ENCODE data around the gene FAHD1. TPM values are rescaled to one million over a fixed set of nuclear protein-coding genes. Genes with fewer than 3 reads are reported as not detected.

The FAHD1 gene
- total and polyA plus RNA-seq, 7 experiments from 2014 or later: 7.8 to 28.6 (median 10.0) TPM

DNA sequence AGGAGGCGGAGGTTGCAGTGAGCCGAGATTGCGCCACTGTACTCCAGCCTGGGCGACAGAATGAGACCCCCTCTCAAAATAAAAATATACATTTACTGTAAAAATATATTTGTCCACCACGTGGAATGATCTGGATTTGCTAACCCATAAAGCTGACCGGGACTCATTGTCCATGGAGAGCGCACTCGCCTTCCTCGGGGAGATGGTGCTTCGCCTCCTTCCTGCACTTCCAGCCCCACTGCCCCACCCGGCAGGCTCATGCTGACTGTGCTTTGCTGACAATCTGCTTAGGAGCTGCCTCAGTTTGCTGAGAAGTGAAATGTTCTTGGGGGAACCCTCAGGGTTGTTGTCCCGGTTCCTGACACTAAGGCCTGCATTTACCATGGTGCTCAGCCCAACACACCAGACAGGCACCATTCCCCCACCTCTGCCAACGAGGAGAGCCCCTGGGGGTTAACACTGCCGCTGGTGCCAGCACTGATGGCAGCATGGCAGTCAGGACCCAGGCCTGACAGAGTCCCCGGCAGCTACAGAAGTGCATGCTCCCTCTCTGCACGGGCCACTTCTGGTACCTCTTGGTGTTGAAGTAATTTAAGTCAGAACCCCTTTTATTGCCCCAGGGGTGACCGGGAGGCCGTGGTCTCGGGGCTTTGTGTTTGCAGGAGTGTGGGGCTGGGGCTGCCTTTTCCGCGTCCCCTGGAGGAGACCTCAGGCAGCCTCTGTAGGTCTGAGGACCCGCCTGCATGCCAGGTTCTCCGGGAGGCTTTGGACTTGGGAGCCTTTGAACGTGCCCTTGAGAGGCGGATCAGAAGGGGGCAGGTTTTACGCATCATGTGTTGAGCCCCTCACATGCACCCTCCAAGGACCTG lies 41.8 kb upstream of the FAHD1 start:
- Histone ChIP-seq H3K9me3 (ENCODE audit: control insufficient read depth in 2 of 3, low read length in 3 of 3) (no peaks in the 10 kb centered on the region), H3K27ac (ENCODE audit: low read depth, low read length) (no peak overlapping the region), H3K27me3 (ENCODE audit: control insufficient read depth in 2 of 2, insufficient read depth in 2 of 2, low read length in 2 of 2) (no peaks in the 10 kb centered on the region), H3K36me3 (ENCODE audit: control insufficient read depth in 2 of 3, insufficient read depth in 3 of 3, low read length in 3 of 3) (peaks cover 0 to 53% (median 4%) of the 10 kb centered on the region in 3 experiments), H3K4me3 (ENCODE audit: low read length) (no peak overlapping the region), H3K4me1 (ENCODE audit: control insufficient read depth in 2 of 2, insufficient read depth in 2 of 2, low read length in 2 of 2) (peaks cover 13 to 28% of the 10 kb centered on the region in 2 donors)
- Mint-ChIP-seq H3K27ac (peak overlapping the region in 5 of 9 donors; percentile 18 to 68 (median 55)), H3K9me3 (no peaks in the 10 kb centered on the region), H3K27me3 (peaks cover 0 to 2% (median 0%) of the 10 kb centered on the region in 5 donors), H3K36me3 (peaks cover 0 to 5% (median 4%) of the 10 kb centered on the region in 5 donors), H3K4me3 (peak overlapping the region in 9 of 10 donors; percentile 31 to 77 (median 73)), H3K4me1 (peaks cover 5 to 45% (median 21%) of the 10 kb centered on the region in 7 donors)
- ATAC-seq (no peak), DNase-seq (no peak)
- ChIA-PET POLR2A (interaction anchor here (0.6 to 1.3 kb wide), 3 partner anchors 11 to 370 kb away, joined by 3 to 5 read pairs (median 4); no protein-coding TSS in a partner anchor), CTCF (no interaction called here)
- intact Hi-C loops (cut with micrococcal nuclease): loop anchor here (10.0 kb wide), 4 partner anchors 360 to 1200 kb away; partner anchors contain the start of genes TRAF7 (in 2 of the 2), UBE2I (in 1 of the 2) and UQCC4 (in 1 of the 2)

- Histone ChIP-seq H3K27ac (ENCODE audit: low read depth, low read length) (no peak overlapping the region), H3K27me3 (ENCODE audit: control insufficient read depth in 2 of 2, insufficient read depth in 2 of 2, low read length in 2 of 2) (no peaks in the 10 kb centered on the region), H3K9me3 (ENCODE audit: control insufficient read depth in 2 of 3, low read length in 3 of 3) (no peaks in the 10 kb centered on the region), H3K4me1 (ENCODE audit: control insufficient read depth in 2 of 2, insufficient read depth in 2 of 2, low read length in 2 of 2) (peaks cover 13 to 26% of the 10 kb centered on the region in 2 donors), H3K4me3 (ENCODE audit: low read length) (no peak overlapping the region), H3K36me3 (ENCODE audit: control insufficient read depth in 2 of 3, insufficient read depth in 3 of 3, low read length in 3 of 3) (peaks cover 0 to 59% (median 4%) of the 10 kb centered on the region in 3 experiments)
- ChIA-PET POLR2A (no interaction called here), CTCF (no interaction called here)
- no peak for ATAC-seq
- Mint-ChIP-seq H3K27me3 (peaks cover 0 to 2% (median 0%) of the 10 kb centered on the region in 5 donors), H3K36me3 (peaks cover 0 to 5% (median 4%) of the 10 kb centered on the region in 5 donors), H3K27ac (peak overlapping the region in 1 of 9 donors; percentile 30), H3K4me1 (peaks cover 5 to 45% (median 21%) of the 10 kb centered on the region in 7 donors), H3K9me3 (no peaks in the 10 kb centered on the region), H3K4me3 (peak overlapping the region in 1 of 10 donors; percentile 65)
- intact Hi-C loops (cut with micrococcal nuclease): loop anchor here (10.0 kb wide), 4 partner anchors 361 to 1201 kb away; partner anchors contain the start of genes TRAF7 (in 2 of the 2), UBE2I (in 1 of the 2) and UQCC4 (in 1 of the 2)
- DNase-seq: no peak
Observed at GRCh38 chr16:1785846-1786170, 41.2 kb upstream of the FAHD1 start.

- intact Hi-C loops (cut with micrococcal nuclease): loop anchor here (10.0 kb wide), 4 partner anchors 362 to 1202 kb away; partner anchors contain the start of genes TRAF7 (in 2 of the 2), UBE2I (in 1 of the 2) and UQCC4 (in 1 of the 2)
- Mint-ChIP-seq H3K9me3 (no peaks in the 10 kb centered on the region), H3K27ac (peak overlapping the region in 2 of 9 donors; percentile 30 to 31), H3K4me3 (peak overlapping the region in 1 of 10 donors; percentile 17), H3K36me3 (peaks cover 0 to 5% (median 4%) of the 10 kb centered on the region in 5 donors), H3K4me1 (peaks cover 5 to 39% (median 17%) of the 10 kb centered on the region in 7 donors), H3K27me3 (peaks cover 0 to 2% (median 0%) of the 10 kb centered on the region in 5 donors)
- Histone ChIP-seq H3K27ac (ENCODE audit: low read depth, low read length) (no peak overlapping the region), H3K9me3 (ENCODE audit: control insufficient read depth in 2 of 3, low read length in 3 of 3) (no peaks in the 10 kb centered on the region), H3K4me1 (ENCODE audit: control insufficient read depth in 2 of 2, insufficient read depth in 2 of 2, low read length in 2 of 2) (peaks cover 7 to 20% of the 10 kb centered on the region in 2 donors), H3K36me3 (ENCODE audit: control insufficient read depth in 2 of 3, insufficient read depth in 3 of 3, low read length in 3 of 3) (peaks cover 0 to 65% (median 4%) of the 10 kb centered on the region in 3 experiments), H3K27me3 (ENCODE audit: control insufficient read depth in 2 of 2, insufficient read depth in 2 of 2, low read length in 2 of 2) (no peaks in the 10 kb centered on the region), H3K4me3 (ENCODE audit: low read length) (no peak overlapping the region)
- no peak for ATAC-seq
- CTCF ChIA-PET: no interaction called here
- peak in 1 of 9 donors; percentile 7 for DNase-seq
- POLR2A ChIA-PET: no interaction called here
Observed at GRCh38 chr16:1786242-1787055, 40.6 kb upstream of the FAHD1 start.

DNA sequence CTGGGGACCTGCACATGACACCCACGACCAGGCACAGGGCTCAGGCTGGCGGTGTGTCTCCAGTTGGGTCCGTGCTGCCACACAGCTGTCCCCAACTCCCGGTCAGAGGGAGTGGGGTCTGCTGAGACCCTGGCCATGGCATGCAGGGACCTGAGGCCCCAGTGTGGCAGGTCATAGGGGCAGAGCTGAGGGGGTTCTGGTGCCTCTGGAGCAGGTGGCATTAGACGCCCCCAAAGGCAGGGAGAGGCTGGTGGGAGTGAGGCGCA lies 40.0 kb upstream of the FAHD1 start:
- Histone ChIP-seq H3K27me3 (ENCODE audit: control insufficient read depth in 2 of 2, insufficient read depth in 2 of 2, low read length in 2 of 2) (no peaks in the 10 kb centered on the region), H3K4me3 (ENCODE audit: low read length) (no peak overlapping the region), H3K9me3 (ENCODE audit: control insufficient read depth in 2 of 3, low read length in 3 of 3) (no peaks in the 10 kb centered on the region), H3K4me1 (ENCODE audit: control insufficient read depth in 2 of 2, insufficient read depth in 2 of 2, low read length in 2 of 2) (peaks cover 5 to 20% of the 10 kb centered on the region in 2 donors), H3K36me3 (ENCODE audit: control insufficient read depth in 2 of 3, insufficient read depth in 3 of 3, low read length in 3 of 3) (peaks cover 0 to 71% (median 4%) of the 10 kb centered on the region in 3 experiments), H3K27ac (ENCODE audit: low read depth, low read length) (no peak overlapping the region)
- Mint-ChIP-seq H3K4me1 (peaks cover 5 to 34% (median 12%) of the 10 kb centered on the region in 7 donors), H3K27ac (peak overlapping the region in 1 of 9 donors; percentile 43), H3K36me3 (peaks cover 0 to 5% (median 4%) of the 10 kb centered on the region in 5 donors), H3K27me3 (peaks cover 0 to 2% (median 0%) of the 10 kb centered on the region in 5 donors), H3K9me3 (no peaks in the 10 kb centered on the region), H3K4me3 (peak overlapping the region in 1 of 10 donors; percentile 17)
- ATAC-seq (no peak), DNase-seq (peak in 1 of 9 donors; percentile 5)
- intact Hi-C loops (cut with micrococcal nuclease): loop anchor here (10.0 kb wide), 4 partner anchors 362 to 1202 kb away; partner anchors contain the start of genes TRAF7 (in 2 of the 2), UBE2I (in 1 of the 2) and UQCC4 (in 1 of the 2)
- POLR2A ChIA-PET: no interaction called here
- CTCF ChIA-PET: no interaction called here

DNA sequence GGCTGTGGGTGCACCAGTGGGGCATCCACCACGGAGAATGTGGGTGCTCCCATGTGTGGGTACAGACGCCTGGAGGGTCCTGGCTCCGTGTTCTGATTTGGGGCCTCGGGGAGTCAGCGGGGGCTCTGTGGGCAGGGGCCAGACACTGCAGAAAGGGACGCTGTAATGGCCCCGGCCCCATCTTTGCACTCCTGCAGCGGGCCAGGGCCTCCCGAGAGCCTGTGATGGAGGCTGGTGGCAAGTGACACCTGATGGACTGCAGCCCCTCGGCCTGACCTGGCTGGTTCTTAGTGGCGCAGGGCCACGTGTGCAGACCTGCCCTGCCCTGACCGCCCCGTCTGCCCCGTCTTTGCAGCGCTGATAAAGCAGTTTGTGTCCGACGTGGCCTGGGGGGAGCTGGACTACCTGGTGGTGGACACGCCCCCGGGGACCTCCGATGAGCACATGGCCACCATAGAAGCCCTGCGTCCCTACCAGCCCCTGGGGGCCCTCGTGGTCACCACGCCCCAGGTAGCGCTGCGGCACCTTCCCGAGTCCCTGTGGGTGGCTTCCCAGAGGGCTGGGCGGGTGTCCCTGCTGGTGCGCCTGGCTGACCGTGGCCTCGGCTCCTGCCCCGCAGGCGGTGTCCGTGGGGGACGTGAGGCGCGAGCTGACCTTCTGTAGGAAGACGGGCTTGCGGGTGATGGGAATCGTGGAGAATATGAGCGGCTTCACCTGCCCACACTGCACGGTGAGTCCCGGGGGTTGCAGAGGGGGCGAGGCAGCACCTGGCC lies 39.5 kb upstream of the FAHD1 start:
- peak in 1 of 9 donors; percentile 4 for DNase-seq
- no peaks in the 10 kb centered on the region for H3K27me3 ChIP-seq (ENCODE audit: control insufficient read depth in 2 of 2, insufficient read depth in 2 of 2, low read length in 2 of 2)
- H3K9me3 Mint-ChIP-seq: no peaks in the 10 kb centered on the region
- H3K4me3 ChIP-seq (ENCODE audit: low read length): no peak overlapping the region
- H3K9me3 ChIP-seq (ENCODE audit: control insufficient read depth in 2 of 3, low read length in 3 of 3): no peaks in the 10 kb centered on the region
- H3K36me3 Mint-ChIP-seq: peaks cover 0 to 5% (median 4%) of the 10 kb centered on the region in 5 donors
- no peak overlapping the region for H3K4me3 Mint-ChIP-seq
- H3K36me3 ChIP-seq (ENCODE audit: control insufficient read depth in 2 of 3, insufficient read depth in 3 of 3, low read length in 3 of 3): peaks cover 0 to 74% (median 4%) of the 10 kb centered on the region in 3 experiments
- H3K4me1 ChIP-seq (ENCODE audit: control insufficient read depth in 2 of 2, insufficient read depth in 2 of 2, low read length in 2 of 2): peaks cover 5 to 20% of the 10 kb centered on the region in 2 donors
- ATAC-seq: no peak
- peaks cover 5 to 33% (median 12%) of the 10 kb centered on the region in 7 donors for H3K4me1 Mint-ChIP-seq
- intact Hi-C loops (cut with micrococcal nuclease): loop anchor here (10.0 kb wide), 4 partner anchors 363 to 1203 kb away; partner anchors contain the start of genes TRAF7 (in 2 of the 2), UBE2I (in 1 of the 2) and UQCC4 (in 1 of the 2)
- CTCF ChIA-PET: no interaction called here
- POLR2A ChIA-PET: no interaction called here
- peak overlapping the region in 1 of 9 donors; percentile 43 for H3K27ac Mint-ChIP-seq
- H3K27me3 Mint-ChIP-seq: peaks cover 0 to 2% (median 0%) of the 10 kb centered on the region in 5 donors
- no peak overlapping the region for H3K27ac ChIP-seq (ENCODE audit: low read depth, low read length)

All from naive thymus-derived CD4-positive, alpha-beta T cell (primary cell).